ENCODE data around the gene THG1L. TPM values are rescaled to one million over a fixed set of nuclear protein-coding genes. Genes with fewer than 3 reads are reported as not detected.

Gene THG1L
- total RNA-seq (2022; extraction: Qiagen RNA extraction), result 23.5 to 29.0 TPM (median 24.3 TPM) in 5 replicates

GRCh38 chr5:157731272-157732129 lies at the start of gene THG1L:
TSS of gene THG1L (plus strand) at chr5:157731420. CDS start at chr5:157731441, 21 bp downstream.

GRCh38 chr5:157743163-157744050 lies 12.2 kb downstream of the THG1L start, which contains the start of gene LSM11:
TSS of gene LSM11 (plus strand) at chr5:157743712. CDS start at chr5:157743751, 39 bp downstream.

Other genes with a start within 250 kb of the THG1L start
- 9.5 to 12.9 TPM (median 11.9 TPM) in 5 replicates for gene ADAM19, start 155.6 kb upstream of the THG1L start, total RNA-seq (2022; extraction: Qiagen RNA extraction)
- not detected in 5 replicates for gene SOX30, start 79.0 kb upstream of the THG1L start, total RNA-seq (2022; extraction: Qiagen RNA extraction)
- not detected in 5 replicates for gene C5orf52, start 59.9 kb upstream of the THG1L start, total RNA-seq (2022; extraction: Qiagen RNA extraction)
- 2.4 to 3.2 TPM (median 2.9 TPM) in 5 replicates for gene LSM11, start 12.3 kb downstream of the THG1L start, total RNA-seq (2022; extraction: Qiagen RNA extraction)
- 64.3 to 77.5 TPM (median 72.4 TPM) in 5 replicates for gene CLINT1, start 127.7 kb downstream of the THG1L start, total RNA-seq (2022; extraction: Qiagen RNA extraction)

All from A549 treated with Mapracorat at 1 μM for 4 hours (cell line).